Neuronal stem cell (in vitro differentiated cells): ENCODE measurements around the gene FBXO39.

Experiments used
- DNase-seq: peaks from one replicate; pipeline ENCODE4 v3.0.0-alpha.2; 2013; ENCODE audit warnings: low spot score
- H2AFZ ChIP-seq: one replicate; pipeline ENCODE4 v1.6.1; 2013; ENCODE audit warnings: mild to moderate bottlenecking, low read length, inconsistent platforms
- H2AK5ac ChIP-seq: 2 replicates; pipeline ENCODE4 v1.6.1; 2013; ENCODE audit warnings: low read depth, mild to moderate bottlenecking, inconsistent platforms, low read length, moderate library complexity, mixed read lengths
- H2BK120ac ChIP-seq: 2 replicates; pipeline ENCODE4 v1.6.1; 2013; ENCODE audit warnings: low read depth, mild to moderate bottlenecking, inconsistent platforms, low read length, moderate library complexity, mixed read lengths
- H2BK12ac ChIP-seq: one replicate; pipeline ENCODE4 v1.6.1; 2013; ENCODE audit warnings: low read length, inconsistent platforms
- H2BK15ac ChIP-seq: 2 replicates; pipeline ENCODE4 v1.6.1; 2013; ENCODE audit warnings: mild to moderate bottlenecking, low read length, inconsistent platforms, mixed read lengths
- H2BK5ac ChIP-seq: one replicate; pipeline ENCODE4 v1.6.1; 2013; ENCODE audit warnings: inconsistent platforms, mild to moderate bottlenecking, low read length, moderate library complexity
- H3K14ac ChIP-seq: one replicate; pipeline ENCODE4 v1.6.1; 2013; ENCODE audit warnings: low read length, inconsistent platforms
- H3K18ac ChIP-seq: 2 replicates; pipeline ENCODE4 v1.6.1; 2013; ENCODE audit warnings: low read length, inconsistent platforms
- H3K23ac ChIP-seq: 2 replicates; pipeline ENCODE4 v1.6.1; 2013; ENCODE audit warnings: low read depth, mild to moderate bottlenecking, mixed read lengths, low read length, inconsistent platforms; ENCODE audit not compliant: poor library complexity
- H3K27ac ChIP-seq: replicated peaks from 3 replicates; pipeline ENCODE4 v1.5.1; 2013; ENCODE audit warnings: low read length, inconsistent platforms
- H3K27me3 ChIP-seq, 3 experiments: 2 replicates each; pipeline ENCODE4 v1.6.1; 2013; ENCODE audit warnings: low read length in 3 of 3, mild to moderate bottlenecking in 2 of 3, inconsistent platforms in 1 of 3, low read depth in 1 of 3, mixed read lengths in 1 of 3, moderate library complexity in 1 of 3; ENCODE audit not compliant: control insufficient read depth in 3 of 3, insufficient read depth in 3 of 3
- H3K36me3 ChIP-seq, 2 donors: replicated peaks in 1 of 2; 2 replicates each; pipeline ENCODE4 v1.6.1; 2013; ENCODE audit warnings: low read length in 2 of 2; ENCODE audit not compliant: control insufficient read depth in 2 of 2, insufficient read depth in 2 of 2
- H3K4ac ChIP-seq: 2 replicates; pipeline ENCODE4 v1.6.1; 2013; ENCODE audit warnings: inconsistent platforms, mild to moderate bottlenecking, low read length, moderate library complexity
- H3K4me1 ChIP-seq, 2 donors: 1 replicate in 1 of 2; 2 replicates in 1 of 2; pipeline ENCODE4 v1.6.1; 2013; ENCODE audit warnings: low read length in 2 of 2, low read depth in 1 of 2; ENCODE audit not compliant: control insufficient read depth in 2 of 2, insufficient read depth in 1 of 2
- H3K4me2 ChIP-seq: one replicate; pipeline ENCODE4 v1.6.1; 2013; ENCODE audit warnings: mild to moderate bottlenecking, low read length, inconsistent platforms; ENCODE audit not compliant: insufficient read depth, poor library complexity, severe bottlenecking
- H3K4me3 ChIP-seq, 2 donors: 2 replicates each; pipeline ENCODE4 v1.5.1; 2013; ENCODE audit warnings: low read length in 2 of 2, mild to moderate bottlenecking in 2 of 2, inconsistent platforms in 1 of 2, moderate library complexity in 1 of 2
- H3K79me1 ChIP-seq: one replicate; pipeline ENCODE4 v1.6.1; 2013; ENCODE audit warnings: low read depth, mild to moderate bottlenecking, inconsistent platforms, low read length, moderate library complexity
- H3K9ac ChIP-seq: one replicate; pipeline ENCODE4 v1.6.1; 2013; ENCODE audit warnings: mild to moderate bottlenecking, low read depth, low read length, inconsistent platforms; ENCODE audit not compliant: poor library complexity
- H3K9me3 ChIP-seq, 2 donors: replicated peaks in 1 of 2; 2 replicates each; pipeline versions ENCODE3 to v1.6.1; 2013; ENCODE audit warnings: low read length in 2 of 2, mild to moderate bottlenecking in 2 of 2, inconsistent platforms in 1 of 2, low read depth in 1 of 2, mixed read lengths in 1 of 2, moderate library complexity in 1 of 2; ENCODE audit not compliant: control insufficient read depth in 2 of 2, insufficient read depth in 1 of 2
- H4K8ac ChIP-seq: one replicate; pipeline ENCODE4 v1.6.1; 2013; ENCODE audit warnings: low read depth, mild to moderate bottlenecking, inconsistent platforms, low read length, moderate library complexity
- H4K91ac ChIP-seq: one replicate; pipeline ENCODE4 v1.6.1; 2013; ENCODE audit warnings: low read length, low read depth, mild to moderate bottlenecking, inconsistent platforms; ENCODE audit not compliant: poor library complexity
- WGBS, 2 donors: extraction: QIAGEN DNeasy Blood & Tissue Kit; methylation state at CpG; one replicate each; pipeline ENCODE4 v1.1.7; 2013; ENCODE audit warnings: missing lambda C conversion rate in 2 of 2, mixed read lengths in 1 of 2; ENCODE audit not compliant: insufficient read length in 2 of 2, insufficient replicate concordance in 1 of 2; ENCODE audit errors: extremely low coverage in 2 of 2; 5-methylcytosine and 5-hydroxymethylcytosine counted together

The FBXO39 gene

GRCh38 chr17:6800422-6801027 is 24.5 kb downstream of the FBXO39 start:
- H3K4me1 ChIP-seq, result no peaks in the 10 kb centered on the region
- H2BK120ac ChIP-seq, result no peak overlapping the region
- H4K8ac ChIP-seq, result no peak overlapping the region
- no peak overlapping the region for H3K4me3 ChIP-seq
- H3K18ac ChIP-seq, result no peak overlapping the region
- no peaks in the 10 kb centered on the region for H3K27me3 ChIP-seq
- no peak overlapping the region for H2AK5ac ChIP-seq
- no peaks in the 10 kb centered on the region for H3K36me3 ChIP-seq
- no CpG with 5 or more reads among the region's 13 CpGs for WGBS, 2 donors
- no peak overlapping the region for H3K4me2 ChIP-seq
- no peak overlapping the region for H3K27ac ChIP-seq
- no peak overlapping the region for H3K4ac ChIP-seq
- no peak overlapping the region for H3K14ac ChIP-seq
- H2AFZ ChIP-seq, result no peak overlapping the region
- H2BK5ac ChIP-seq, result no peak overlapping the region
- no peaks in the 10 kb centered on the region for H3K9me3 ChIP-seq
- no peak for DNase-seq
- H2BK15ac ChIP-seq, result no peak overlapping the region
- no peak overlapping the region for H4K91ac ChIP-seq
- no peak overlapping the region for H2BK12ac ChIP-seq
- H3K9ac ChIP-seq, result no peak overlapping the region
- H3K79me1 ChIP-seq, result no peaks in the 10 kb centered on the region
- no peak overlapping the region for H3K23ac ChIP-seq

- no peak overlapping the region for H2BK15ac ChIP-seq
- no peak overlapping the region for H3K18ac ChIP-seq
- H2AFZ ChIP-seq, result no peak overlapping the region
- no peak overlapping the region for H3K9ac ChIP-seq
- peaks cover 0 to 2% of the 10 kb centered on the region in 2 donors for H3K9me3 ChIP-seq
- DNase-seq, result no peak
- no peak overlapping the region for H4K91ac ChIP-seq
- no peaks in the 10 kb centered on the region for H3K79me1 ChIP-seq
- H3K4ac ChIP-seq, result no peak overlapping the region
- no peaks in the 10 kb centered on the region for H3K4me1 ChIP-seq
- no peak overlapping the region for H3K4me3 ChIP-seq
- no peak overlapping the region for H2BK120ac ChIP-seq
- WGBS, 2 donors, result no CpG with 5 or more reads among the region's 9 CpGs
- no peak overlapping the region for H3K27ac ChIP-seq
- H3K4me2 ChIP-seq, result no peak overlapping the region
- H2BK12ac ChIP-seq, result no peak overlapping the region
- no peaks in the 10 kb centered on the region for H3K27me3 ChIP-seq
- H3K23ac ChIP-seq, result peak overlapping the region; percentile 1
- H3K14ac ChIP-seq, result no peak overlapping the region
- H2BK5ac ChIP-seq, result no peak overlapping the region
- no peak overlapping the region for H2AK5ac ChIP-seq
- no peaks in the 10 kb centered on the region for H3K36me3 ChIP-seq
- no peak overlapping the region for H4K8ac ChIP-seq
Measured at GRCh38 chr17:6811510-6811909, 35.5 kb downstream of the FBXO39 start.

- H2BK5ac ChIP-seq, result no peak overlapping the region
- DNase-seq, result no peak
- no peak overlapping the region for H4K8ac ChIP-seq
- no peak overlapping the region for H2BK15ac ChIP-seq
- H2BK120ac ChIP-seq, result no peak overlapping the region
- H4K91ac ChIP-seq, result no peak overlapping the region
- no peaks in the 10 kb centered on the region for H3K27me3 ChIP-seq
- H3K79me1 ChIP-seq, result no peaks in the 10 kb centered on the region
- H2BK12ac ChIP-seq, result no peak overlapping the region
- H3K27ac ChIP-seq, result no peak overlapping the region
- no peak overlapping the region for H2AK5ac ChIP-seq
- H3K4ac ChIP-seq, result no peak overlapping the region
- H2AFZ ChIP-seq, result no peak overlapping the region
- no peaks in the 10 kb centered on the region for H3K36me3 ChIP-seq
- WGBS, 2 donors, result no CpG with 5 or more reads among the region's 9 CpGs
- no peaks in the 10 kb centered on the region for H3K4me1 ChIP-seq
- H3K9me3 ChIP-seq, result peaks cover 0 to 2% of the 10 kb centered on the region in 2 donors
- H3K14ac ChIP-seq, result no peak overlapping the region
- H3K4me2 ChIP-seq, result no peak overlapping the region
- no peak overlapping the region for H3K18ac ChIP-seq
- H3K4me3 ChIP-seq, result no peak overlapping the region
- no peak overlapping the region for H3K9ac ChIP-seq
- H3K23ac ChIP-seq, result no peak overlapping the region
Measured at GRCh38 chr17:6812295-6812694, 36.3 kb downstream of the FBXO39 start.

- H3K4ac ChIP-seq, result no peak overlapping the region
- no peak overlapping the region for H2BK12ac ChIP-seq
- no peak overlapping the region for H4K8ac ChIP-seq
- H2AFZ ChIP-seq, result no peak overlapping the region
- no peak overlapping the region for H4K91ac ChIP-seq
- H3K9ac ChIP-seq, result peak overlapping the region; percentile 70
- H3K4me2 ChIP-seq, result no peak overlapping the region
- H2AK5ac ChIP-seq, result no peak overlapping the region
- no peaks in the 10 kb centered on the region for H3K79me1 ChIP-seq
- H3K9me3 ChIP-seq, result peaks cover 0 to 4% of the 10 kb centered on the region in 2 donors
- no peak overlapping the region for H3K27ac ChIP-seq
- peak overlapping the region in 1 of 2 donors; percentile 40 for H3K4me3 ChIP-seq
- no peak overlapping the region for H2BK120ac ChIP-seq
- no peaks in the 10 kb centered on the region for H3K4me1 ChIP-seq
- no peaks in the 10 kb centered on the region for H3K27me3 ChIP-seq
- peak overlapping the region; percentile 79 for H3K18ac ChIP-seq
- no peak for DNase-seq
- H2BK15ac ChIP-seq, result no peak overlapping the region
- H2BK5ac ChIP-seq, result no peak overlapping the region
- H3K36me3 ChIP-seq, result no peaks in the 10 kb centered on the region
- no peak overlapping the region for H3K14ac ChIP-seq
- no CpG with 5 or more reads among the region's 10 CpGs for WGBS, 2 donors
- no peak overlapping the region for H3K23ac ChIP-seq
Measured at GRCh38 chr17:6815775-6816174, 39.8 kb downstream of the FBXO39 start.
